GM12891 (cell line): ENCODE measurements around the gene DNAH8.
"Not testable (repeated sequence)": the region's sequence is repeated elsewhere in the genome, so short reads cannot be mapped to it uniquely, and the experiment has no call there.

ENCODE experiments used
- DNase-seq: peaks from one replicate; pipeline ENCODE4 v3.0.0; 2011; ENCODE audit warnings: low spot score; ENCODE audit not compliant: insufficient read length
- FAIRE-seq: peaks from 2 replicates; lab custom pipeline; 2011; peaks lifted over from hg19 to GRCh38; lab: Jason Lieb, UNC
- PAX5 ChIP-seq: IDR thresholded peaks from 2 replicates; pipeline ENCODE4 v1.6.1; 2011; ENCODE audit warnings: low read length, moderate library complexity, mild to moderate bottlenecking; ENCODE audit not compliant: insufficient read depth, severe bottlenecking
- POLR2A ChIP-seq: IDR thresholded peaks from 2 replicates; pipeline ENCODE4 v1.6.1; 2011; ENCODE audit warnings: low read depth, low read length, control low read depth
- POLR2AphosphoS5 ChIP-seq: IDR thresholded peaks from 2 replicates; pipeline ENCODE4 v1.6.1; 2011; ENCODE audit warnings: low read depth, low read length, control low read depth
- POU2F2 ChIP-seq: IDR thresholded peaks from 2 replicates; pipeline ENCODE4 v1.6.1; 2011; ENCODE audit warnings: low read depth, mild to moderate bottlenecking, control low read depth, low read length, moderate library complexity
- SPI1 ChIP-seq: IDR thresholded peaks from 2 replicates; pipeline ENCODE4 v1.6.1; 2011; ENCODE audit warnings: low read depth, low read length, control low read depth
- TAF1 ChIP-seq: IDR thresholded peaks from 2 replicates; pipeline ENCODE4 v1.6.1; 2011; ENCODE audit warnings: low read depth, low read length, control low read depth

Gene DNAH8

DNA sequence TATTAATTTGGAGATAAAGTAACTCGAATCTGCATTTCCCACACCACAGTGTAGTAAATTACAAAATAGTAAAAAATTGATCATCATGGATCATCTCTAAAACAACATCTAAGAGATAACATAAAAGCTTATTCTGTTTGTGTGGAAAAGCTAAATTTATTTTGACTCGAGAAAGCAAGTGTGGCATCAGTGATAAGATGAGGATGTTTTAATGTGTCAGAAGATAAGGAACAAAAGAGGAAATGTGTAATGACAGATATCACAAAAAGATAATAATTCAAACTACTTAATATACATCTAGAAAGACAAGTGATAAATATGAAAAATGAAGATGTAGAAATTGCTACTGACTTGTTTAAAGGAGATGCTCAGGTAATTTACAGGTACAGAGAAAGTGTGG is 74.1 kb downstream of the DNAH8 start:
- FAIRE-seq (no peak), DNase-seq (no peak)
- TF ChIP-seq SPI1 = no peak
- TF ChIP-seq POLR2AphosphoS5 = no peak
- TF ChIP-seq POLR2A = no peak
- no peak for TF ChIP-seq PAX5
- no peak for TF ChIP-seq POU2F2
- no peak for TF ChIP-seq TAF1

DNA sequence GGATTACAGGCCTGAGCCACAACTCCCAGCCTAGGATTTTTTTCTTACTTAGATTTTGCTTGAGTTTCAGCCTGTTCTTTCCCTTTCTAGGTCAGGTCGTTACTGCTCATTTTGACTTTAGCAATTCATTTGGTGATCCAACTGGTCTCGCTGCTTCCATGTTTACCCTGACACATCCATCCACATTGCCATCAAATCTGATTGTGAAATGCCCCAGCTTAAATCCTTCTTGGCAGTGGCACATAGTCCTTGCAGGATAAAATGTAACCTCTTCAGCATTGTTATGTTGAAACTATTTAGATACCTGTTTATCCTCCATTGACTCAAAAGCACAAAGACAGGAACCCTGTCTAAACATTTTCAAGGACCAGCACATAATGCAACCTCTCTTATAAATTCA is 77.2 kb downstream of the DNAH8 start:
- DNase-seq = no peak
- no peak for TF ChIP-seq POLR2A
- TF ChIP-seq POLR2AphosphoS5 = no peak
- TF ChIP-seq POU2F2 = no peak
- no peak for TF ChIP-seq TAF1
- no peak for TF ChIP-seq PAX5
- TF ChIP-seq SPI1 = no peak
- no peak for FAIRE-seq

DNA sequence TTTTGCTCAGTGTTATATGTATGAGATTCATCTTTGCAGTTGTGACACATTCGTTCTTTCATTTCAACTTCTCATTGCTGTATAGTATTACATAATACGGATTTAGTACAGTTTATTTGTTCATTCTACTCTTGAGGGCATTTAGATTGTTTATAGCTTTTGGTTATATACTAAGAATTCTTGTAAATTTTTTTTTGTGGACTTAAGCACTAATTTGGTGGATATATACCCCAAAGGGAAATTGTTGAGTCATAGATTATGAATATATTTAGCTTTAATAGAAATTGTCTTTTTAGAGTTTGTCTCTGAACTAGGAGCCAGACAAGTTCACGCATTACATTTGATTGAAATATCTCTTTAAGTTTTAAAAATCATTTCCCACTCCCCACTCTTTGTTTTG is 79.6 kb downstream of the DNAH8 start:
- DNase-seq (no peak), FAIRE-seq (no peak)
- no peak for TF ChIP-seq SPI1
- TF ChIP-seq PAX5 = no peak
- TF ChIP-seq POU2F2 = no peak
- TF ChIP-seq TAF1 = no peak
- no peak for TF ChIP-seq POLR2AphosphoS5
- no peak for TF ChIP-seq POLR2A

DNA sequence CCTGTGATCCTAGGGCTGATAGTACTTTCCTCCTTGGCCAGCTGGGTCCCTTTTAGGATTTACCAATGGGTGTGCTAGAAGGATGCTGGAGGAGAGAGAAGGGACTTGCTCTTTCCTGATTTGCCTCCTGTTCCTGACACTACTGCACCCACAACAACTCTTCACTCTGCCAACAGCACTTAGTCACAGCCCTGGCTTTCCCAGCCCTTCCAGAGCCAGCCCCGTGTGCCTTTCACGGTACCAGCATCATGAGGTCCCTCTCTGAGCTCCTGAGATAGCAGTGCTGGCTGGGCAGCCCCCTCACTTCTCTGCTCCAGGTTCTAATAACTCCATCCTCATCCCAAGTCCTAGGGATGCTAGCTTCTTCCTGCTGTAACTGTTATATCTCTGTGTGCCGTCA is 80.9 kb downstream of the DNAH8 start:
- no peak for FAIRE-seq
- no peak for DNase-seq
- TF ChIP-seq TAF1 = no peak
- TF ChIP-seq POU2F2 = no peak
- no peak for TF ChIP-seq POLR2AphosphoS5
- TF ChIP-seq PAX5 = no peak
- no peak for TF ChIP-seq POLR2A
- TF ChIP-seq SPI1 = no peak

DNA sequence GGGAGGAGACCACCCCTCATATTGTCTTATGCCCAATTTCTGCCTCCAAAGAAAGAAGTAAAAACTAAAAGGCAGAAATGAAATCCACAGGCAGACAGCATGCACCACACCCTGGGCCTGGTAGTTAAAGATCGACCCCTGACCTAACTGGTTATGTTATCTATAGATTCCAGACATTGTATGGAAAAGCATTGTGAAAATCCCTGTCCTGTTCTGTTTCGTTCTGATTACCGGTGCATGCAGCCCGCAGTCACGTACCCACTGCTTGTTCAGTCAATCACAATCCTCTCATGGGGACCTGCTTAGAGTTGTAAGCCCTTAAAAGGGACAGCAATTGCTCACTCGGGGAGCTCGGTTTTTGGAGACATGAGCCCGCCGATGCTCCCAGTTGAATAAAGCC is 81.3 kb downstream of the DNAH8 start:
- FAIRE-seq, DNase-seq: not testable (repeated sequence)

DNA sequence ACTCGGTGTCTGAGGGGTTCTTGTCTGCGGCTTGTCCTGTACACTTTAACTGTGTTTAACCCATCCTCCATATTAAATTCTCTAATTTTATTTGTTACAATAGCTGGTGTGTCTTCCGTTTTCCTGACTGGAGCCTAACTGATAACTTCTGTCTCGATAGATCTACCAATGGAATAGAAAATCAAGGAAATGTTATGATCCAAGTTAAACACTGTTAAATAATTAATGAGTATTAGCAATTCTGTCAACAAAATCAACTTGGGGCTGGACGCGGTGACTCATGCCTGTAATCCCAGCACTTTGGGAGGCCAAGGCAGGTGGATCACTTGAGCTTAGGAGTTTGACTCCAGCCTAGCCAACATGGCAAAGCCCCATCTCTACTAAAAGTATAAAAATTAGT is 81.7 kb downstream of the DNAH8 start:
- FAIRE-seq (no peak), DNase-seq (no peak)
- TF ChIP-seq TAF1 = no peak
- no peak for TF ChIP-seq POLR2AphosphoS5
- no peak for TF ChIP-seq POLR2A
- TF ChIP-seq PAX5 = no peak
- no peak for TF ChIP-seq SPI1
- no peak for TF ChIP-seq POU2F2

DNA sequence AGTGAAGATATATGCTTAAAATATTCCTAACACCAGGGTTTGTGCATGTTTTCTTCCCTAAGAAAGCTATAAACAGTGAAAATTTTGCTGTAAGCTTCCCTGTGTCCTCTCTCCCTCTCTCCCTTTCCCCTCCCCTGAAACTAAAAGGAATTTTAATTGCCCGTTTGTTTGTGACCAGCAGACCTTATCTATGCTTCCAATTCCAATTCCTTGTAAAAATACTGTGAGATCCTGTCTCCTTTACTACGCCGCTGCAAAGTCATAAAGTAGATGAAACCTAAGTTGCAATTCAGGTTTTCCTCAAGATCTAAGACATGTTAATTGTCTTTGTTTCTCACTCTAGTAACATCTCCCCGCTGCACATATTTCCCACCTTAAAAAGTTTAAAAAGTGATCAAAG is 82.3 kb downstream of the DNAH8 start:
- TF ChIP-seq POU2F2 (no peak), PAX5 (no peak), TAF1 (no peak), POLR2A (no peak)
- no peak for FAIRE-seq
- DNase-seq = no peak

DNA sequence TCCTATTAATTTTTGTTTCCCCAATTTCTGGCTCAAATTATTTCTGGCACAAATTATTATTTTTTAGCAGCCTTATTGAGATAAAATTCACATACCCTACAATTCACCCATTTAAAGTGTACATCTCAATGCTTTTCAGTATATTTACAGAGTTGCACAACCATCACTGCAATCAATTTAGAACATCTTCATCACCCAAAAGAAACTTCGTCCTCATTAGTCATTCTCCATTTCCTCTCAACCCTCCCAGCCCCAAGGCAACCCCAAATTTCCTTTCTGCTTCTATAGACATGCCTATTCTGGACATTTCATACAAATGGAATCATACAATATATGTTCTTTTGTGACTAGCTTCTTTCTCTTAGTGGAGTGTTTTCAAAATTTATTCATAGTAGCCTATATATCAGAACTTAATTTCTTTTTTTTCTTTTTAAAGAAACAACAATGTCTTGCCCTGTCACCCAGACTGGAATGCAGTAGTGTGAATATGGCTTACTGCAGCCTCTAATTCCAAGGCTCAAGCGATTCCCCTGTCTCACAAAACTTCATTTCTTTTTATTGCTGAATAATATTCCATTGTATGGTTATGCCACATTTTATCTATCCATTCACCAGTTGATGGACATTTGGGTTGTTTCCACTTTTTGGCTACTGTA is 84.5 kb downstream of the DNAH8 start:
- DNase-seq (no peak), FAIRE-seq (no peak)
- TF ChIP-seq SPI1 (no peak), POLR2AphosphoS5 (no peak), POLR2A (no peak), TAF1 (no peak)

DNA sequence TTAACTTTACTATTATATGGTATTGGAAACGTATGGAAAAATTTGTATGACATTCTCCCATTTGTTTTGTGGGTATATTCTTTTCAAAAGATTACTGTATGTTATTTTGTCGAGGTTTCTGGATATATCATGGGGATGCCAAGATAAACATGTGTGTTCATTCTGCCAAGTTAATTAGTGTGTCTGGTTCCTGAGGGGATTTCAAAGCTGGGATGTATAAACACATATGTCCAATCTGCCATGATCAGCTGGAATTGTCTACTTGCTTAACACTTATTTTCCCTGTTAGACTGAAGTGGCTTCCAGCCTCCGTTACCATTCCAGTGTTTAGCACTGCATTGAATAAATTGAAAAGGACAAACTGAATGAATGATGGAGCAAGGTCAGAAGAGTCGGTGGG is 86.2 kb downstream of the DNAH8 start:
- no peak for FAIRE-seq

DNA sequence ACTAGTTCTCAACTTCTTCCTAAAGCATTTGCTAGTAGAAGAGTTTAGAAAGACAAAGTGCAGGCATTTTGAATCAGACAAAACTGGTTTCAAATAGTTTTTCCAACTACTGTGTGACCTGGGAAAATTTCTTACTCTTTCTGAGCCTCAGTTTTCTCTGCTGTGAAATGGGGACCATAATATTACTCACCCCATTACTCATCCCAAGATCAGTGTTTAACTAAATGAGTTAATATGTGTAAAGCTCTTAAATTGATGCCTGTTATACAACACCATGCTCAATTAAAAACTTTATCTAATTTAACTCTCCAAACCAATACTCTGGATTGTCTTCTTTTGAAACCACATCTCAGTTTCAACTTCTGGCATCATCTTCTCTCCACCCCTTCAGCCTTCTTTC is 87.4 kb downstream of the DNAH8 start:
- DNase-seq (no peak), FAIRE-seq (no peak)
- TF ChIP-seq POLR2AphosphoS5 (no peak), SPI1 (no peak), TAF1 (no peak), POLR2A (no peak), PAX5 (no peak), POU2F2 (no peak)

More for the DNA sequence above, 86.2 kb downstream of the DNAH8 start:
- DNase-seq = no peak
- TF ChIP-seq SPI1 (no peak), POU2F2 (no peak), TAF1 (no peak), PAX5 (no peak), POLR2A (no peak), POLR2AphosphoS5 (no peak)

DNA sequence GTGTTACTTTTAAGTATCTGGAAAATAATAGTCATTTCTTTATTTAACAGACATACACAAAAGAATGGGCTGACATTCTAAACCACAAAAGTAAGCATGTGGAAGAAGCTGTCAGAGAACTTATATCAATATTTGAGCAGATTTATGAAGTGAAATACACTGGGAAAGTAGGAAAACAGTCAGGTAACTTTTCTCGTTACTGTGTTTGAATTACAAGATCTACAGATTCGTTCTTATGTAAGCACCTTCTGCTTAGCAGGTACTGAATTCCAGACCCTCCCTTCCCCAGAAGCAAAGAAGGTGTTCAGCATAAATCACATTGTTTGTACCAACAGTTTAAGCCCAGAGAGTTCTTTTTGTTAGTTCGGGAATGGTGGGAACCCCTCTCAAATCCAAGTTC is 88.0 kb downstream of the DNAH8 start:
- no peak for DNase-seq
- FAIRE-seq = no peak
- TF ChIP-seq POU2F2 (no peak), POLR2A (no peak), POLR2AphosphoS5 (no peak), SPI1 (no peak), TAF1 (no peak), PAX5 (no peak)
